ENCODE data around the gene ICAM4. TPM values are rescaled to one million over a fixed set of nuclear protein-coding genes. Genes with fewer than 3 reads are reported as not detected.
A peak's percentile ranks its signal among the peaks of the same experiment; 100 is the strongest.

ICAM4 gene
- total and polyA plus RNA-seq, 9 of the 15 experiments (the other 6 are each of a cell fraction or from before 2014, with no cell fraction given) = 14.1 to 86.1 (median 29.6) TPM

DNA sequence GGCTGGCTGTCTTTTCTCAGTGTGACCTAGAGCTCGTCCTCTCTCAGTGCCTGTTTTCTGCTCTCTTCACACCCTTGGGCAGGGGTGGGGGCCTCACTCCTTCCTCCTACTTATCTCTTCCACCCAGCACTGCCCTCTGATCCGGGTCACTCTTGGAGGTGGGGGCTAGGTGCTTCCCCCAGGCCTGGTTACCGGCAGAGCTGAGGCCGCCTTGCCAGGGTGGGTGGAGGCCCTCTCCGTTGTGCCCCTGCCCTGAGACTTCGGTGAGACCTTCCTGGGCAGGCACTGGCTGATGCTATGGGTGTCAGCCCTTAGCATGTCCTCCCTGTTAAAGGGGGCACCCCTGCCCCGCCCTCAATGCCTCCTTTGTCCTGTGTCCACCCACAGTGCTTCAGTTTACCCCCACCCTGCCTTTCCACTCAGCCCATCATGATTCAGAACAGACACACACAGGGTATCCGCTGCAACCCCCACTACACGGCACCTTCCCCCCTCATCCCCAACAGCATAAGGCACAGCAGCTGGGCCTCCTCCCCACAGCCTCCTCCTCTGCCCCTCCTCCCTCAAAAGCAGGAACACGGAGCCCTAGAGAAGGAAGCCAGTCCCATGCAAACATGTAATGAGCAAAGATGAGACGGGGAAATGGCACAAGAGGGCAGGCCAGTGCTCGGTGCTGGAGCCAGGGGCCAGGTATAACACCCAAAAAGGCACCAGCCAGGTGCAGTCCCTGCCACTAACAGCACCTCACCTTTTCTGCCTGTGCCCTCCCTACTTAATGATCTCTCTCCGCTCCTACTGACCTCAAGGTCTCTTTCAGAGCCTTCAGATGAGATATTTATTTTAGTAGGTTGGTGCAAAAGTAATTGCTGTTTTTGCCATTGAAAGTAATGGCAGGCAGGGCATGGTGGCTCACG, 13.0 kb downstream of the ICAM4 start (continued):
- TF ChIP-seq, protein P1, sequence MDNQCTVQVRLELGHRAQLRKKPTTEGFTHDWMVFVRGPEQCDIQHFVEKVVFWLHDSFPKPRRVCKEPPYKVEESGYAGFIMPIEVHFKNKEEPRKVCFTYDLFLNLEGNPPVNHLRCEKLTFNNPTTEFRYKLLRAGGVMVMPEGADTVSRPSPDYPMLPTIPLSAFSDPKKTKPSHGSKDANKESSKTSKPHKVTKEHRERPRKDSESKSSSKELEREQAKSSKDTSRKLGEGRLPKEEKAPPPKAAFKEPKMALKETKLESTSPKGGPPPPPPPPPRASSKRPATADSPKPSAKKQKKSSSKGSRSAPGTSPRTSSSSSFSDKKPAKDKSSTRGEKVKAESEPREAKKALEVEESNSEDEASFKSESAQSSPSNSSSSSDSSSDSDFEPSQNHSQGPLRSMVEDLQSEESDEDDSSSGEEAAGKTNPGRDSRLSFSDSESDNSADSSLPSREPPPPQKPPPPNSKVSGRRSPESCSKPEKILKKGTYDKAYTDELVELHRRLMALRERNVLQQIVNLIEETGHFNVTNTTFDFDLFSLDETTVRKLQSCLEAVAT (IDR thresholded peaks at IDR 0.05) = peak; percentile 15 to 61; a peak in 1 of 4 replicates
- 0 out of 2 replicates have a peak, but pooled peaks have one; percentile 34 for TF ChIP-seq CBX5 (IDR thresholded peaks at IDR 0.05; ENCODE audit: borderline replicate concordance, low read depth)
- TF ChIP-seq SPI1 (IDR thresholded peaks at IDR 0.05; ENCODE audit: borderline replicate concordance, low read depth, low read length) = peak; percentile 69
- peak; percentile 53 for TF ChIP-seq TBP (optimal IDR thresholded peaks at IDR 0.05; ENCODE audit: low read depth, low read length)
- TF ChIP-seq CBFA2T3 (IDR thresholded peaks at IDR 0.05) = peak; percentile 94
- no peak for TF ChIP-seq ZNF696 (CRISPR knock-in tag; conservative IDR thresholded peaks at IDR 0.05)
- TF ChIP-seq POLR2A (conservative IDR thresholded peaks at IDR 0.05) = peak; percentile 70
- peak; percentile 93; the same call in 1 of the 2 replicates for TF ChIP-seq GATAD2A (IDR thresholded peaks at IDR 0.05)
- TF ChIP-seq, protein P2, sequence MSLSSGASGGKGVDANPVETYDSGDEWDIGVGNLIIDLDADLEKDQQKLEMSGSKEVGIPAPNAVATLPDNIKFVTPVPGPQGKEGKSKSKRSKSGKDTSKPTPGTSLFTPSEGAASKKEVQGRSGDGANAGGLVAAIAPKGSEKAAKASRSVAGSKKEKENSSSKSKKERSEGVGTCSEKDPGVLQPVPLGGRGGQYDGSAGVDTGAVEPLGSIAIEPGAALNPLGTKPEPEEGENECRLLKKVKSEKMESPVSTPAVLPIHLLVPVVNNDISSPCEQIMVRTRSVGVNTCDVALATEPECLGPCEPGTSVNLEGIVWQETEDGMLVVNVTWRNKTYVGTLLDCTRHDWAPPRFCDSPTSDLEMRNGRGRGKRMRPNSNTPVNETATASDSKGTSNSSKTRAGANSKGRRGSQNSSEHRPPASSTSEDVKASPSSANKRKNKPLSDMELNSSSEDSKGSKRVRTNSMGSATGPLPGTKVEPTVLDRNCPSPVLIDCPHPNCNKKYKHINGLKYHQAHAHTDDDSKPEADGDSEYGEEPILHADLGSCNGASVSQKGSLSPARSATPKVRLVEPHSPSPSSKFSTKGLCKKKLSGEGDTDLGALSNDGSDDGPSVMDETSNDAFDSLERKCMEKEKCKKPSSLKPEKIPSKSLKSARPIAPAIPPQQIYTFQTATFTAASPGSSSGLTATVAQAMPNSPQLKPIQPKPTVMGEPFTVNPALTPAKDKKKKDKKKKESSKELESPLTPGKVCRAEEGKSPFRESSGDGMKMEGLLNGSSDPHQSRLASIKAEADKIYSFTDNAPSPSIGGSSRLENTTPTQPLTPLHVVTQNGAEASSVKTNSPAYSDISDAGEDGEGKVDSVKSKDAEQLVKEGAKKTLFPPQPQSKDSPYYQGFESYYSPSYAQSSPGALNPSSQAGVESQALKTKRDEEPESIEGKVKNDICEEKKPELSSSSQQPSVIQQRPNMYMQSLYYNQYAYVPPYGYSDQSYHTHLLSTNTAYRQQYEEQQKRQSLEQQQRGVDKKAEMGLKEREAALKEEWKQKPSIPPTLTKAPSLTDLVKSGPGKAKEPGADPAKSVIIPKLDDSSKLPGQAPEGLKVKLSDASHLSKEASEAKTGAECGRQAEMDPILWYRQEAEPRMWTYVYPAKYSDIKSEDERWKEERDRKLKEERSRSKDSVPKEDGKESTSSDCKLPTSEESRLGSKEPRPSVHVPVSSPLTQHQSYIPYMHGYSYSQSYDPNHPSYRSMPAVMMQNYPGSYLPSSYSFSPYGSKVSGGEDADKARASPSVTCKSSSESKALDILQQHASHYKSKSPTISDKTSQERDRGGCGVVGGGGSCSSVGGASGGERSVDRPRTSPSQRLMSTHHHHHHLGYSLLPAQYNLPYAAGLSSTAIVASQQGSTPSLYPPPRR (CRISPR knock-in tag; IDR thresholded peaks at IDR 0.05; ENCODE audit: borderline replicate concordance) = peak; percentile 89; the same call in 1 of the 2 replicates
- TF ChIP-seq EHMT2 (IDR thresholded peaks at IDR 0.05) = 0 out of 2 replicates have a peak, but pooled peaks have one; percentile 28
- TF ChIP-seq, protein P3, sequence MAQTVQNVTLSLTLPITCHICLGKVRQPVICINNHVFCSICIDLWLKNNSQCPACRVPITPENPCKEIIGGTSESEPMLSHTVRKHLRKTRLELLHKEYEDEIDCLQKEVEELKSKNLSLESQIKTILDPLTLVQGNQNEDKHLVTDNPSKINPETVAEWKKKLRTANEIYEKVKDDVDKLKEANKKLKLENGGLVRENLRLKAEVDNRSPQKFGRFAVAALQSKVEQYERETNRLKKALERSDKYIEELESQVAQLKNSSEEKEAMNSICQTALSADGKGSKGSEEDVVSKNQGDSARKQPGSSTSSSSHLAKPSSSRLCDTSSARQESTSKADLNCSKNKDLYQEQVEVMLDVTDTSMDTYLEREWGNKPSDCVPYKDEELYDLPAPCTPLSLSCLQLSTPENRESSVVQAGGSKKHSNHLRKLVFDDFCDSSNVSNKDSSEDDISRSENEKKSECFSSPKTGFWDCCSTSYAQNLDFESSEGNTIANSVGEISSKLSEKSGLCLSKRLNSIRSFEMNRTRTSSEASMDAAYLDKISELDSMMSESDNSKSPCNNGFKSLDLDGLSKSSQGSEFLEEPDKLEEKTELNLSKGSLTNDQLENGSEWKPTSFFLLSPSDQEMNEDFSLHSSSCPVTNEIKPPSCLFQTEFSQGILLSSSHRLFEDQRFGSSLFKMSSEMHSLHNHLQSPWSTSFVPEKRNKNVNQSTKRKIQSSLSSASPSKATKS (CRISPR knock-in tag; IDR thresholded peaks at IDR 0.05) = no peak
- TF ChIP-seq, protein P4, sequence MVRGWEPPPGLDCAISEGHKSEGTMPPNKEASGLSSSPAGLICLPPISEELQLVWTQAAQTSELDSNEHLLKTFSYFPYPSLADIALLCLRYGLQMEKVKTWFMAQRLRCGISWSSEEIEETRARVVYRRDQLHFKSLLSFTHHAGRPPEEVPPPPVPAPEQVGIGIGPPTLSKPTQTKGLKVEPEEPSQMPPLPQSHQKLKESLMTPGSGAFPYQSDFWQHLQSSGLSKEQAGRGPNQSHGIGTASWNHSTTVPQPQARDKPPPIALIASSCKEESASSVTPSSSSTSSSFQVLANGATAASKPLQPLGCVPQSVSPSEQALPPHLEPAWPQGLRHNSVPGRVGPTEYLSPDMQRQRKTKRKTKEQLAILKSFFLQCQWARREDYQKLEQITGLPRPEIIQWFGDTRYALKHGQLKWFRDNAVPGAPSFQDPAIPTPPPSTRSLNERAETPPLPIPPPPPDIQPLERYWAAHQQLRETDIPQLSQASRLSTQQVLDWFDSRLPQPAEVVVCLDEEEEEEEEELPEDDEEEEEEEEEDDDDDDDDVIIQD (CRISPR knock-in tag; IDR thresholded peaks at IDR 0.05) = no peak
- 0 out of 4 replicates have a peak, but pooled peaks of 1 of the 2 experiments have one; percentile 52 for TF ChIP-seq TEAD1 (CRISPR knock-in tag; IDR thresholded peaks at IDR 0.05)
- peak; percentile 88 for TF ChIP-seq L3MBTL2 (IDR thresholded peaks at IDR 0.05)
- peak; percentile 57; the same call in 1 of the 2 replicates for TF ChIP-seq KLF16 (IDR thresholded peaks at IDR 0.05)
- TF ChIP-seq, protein P5, sequence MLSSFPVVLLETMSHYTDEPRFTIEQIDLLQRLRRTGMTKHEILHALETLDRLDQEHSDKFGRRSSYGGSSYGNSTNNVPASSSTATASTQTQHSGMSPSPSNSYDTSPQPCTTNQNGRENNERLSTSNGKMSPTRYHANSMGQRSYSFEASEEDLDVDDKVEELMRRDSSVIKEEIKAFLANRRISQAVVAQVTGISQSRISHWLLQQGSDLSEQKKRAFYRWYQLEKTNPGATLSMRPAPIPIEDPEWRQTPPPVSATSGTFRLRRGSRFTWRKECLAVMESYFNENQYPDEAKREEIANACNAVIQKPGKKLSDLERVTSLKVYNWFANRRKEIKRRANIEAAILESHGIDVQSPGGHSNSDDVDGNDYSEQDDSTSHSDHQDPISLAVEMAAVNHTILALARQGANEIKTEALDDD (IDR thresholded peaks at IDR 0.05) = peak; percentile 69; the same call in 1 of the 2 replicates
- no peak for TF ChIP-seq IFI16 (CRISPR knock-in tag; IDR thresholded peaks at IDR 0.05)
